ENCODE data around the gene CDH23. TPM values are rescaled to one million over a fixed set of nuclear protein-coding genes. Genes with fewer than 3 reads are reported as not detected.

Gene CDH23
- total and polyA plus RNA-seq, 7 donors: 1.00 to 3.8 (median 1.9) TPM

DNA sequence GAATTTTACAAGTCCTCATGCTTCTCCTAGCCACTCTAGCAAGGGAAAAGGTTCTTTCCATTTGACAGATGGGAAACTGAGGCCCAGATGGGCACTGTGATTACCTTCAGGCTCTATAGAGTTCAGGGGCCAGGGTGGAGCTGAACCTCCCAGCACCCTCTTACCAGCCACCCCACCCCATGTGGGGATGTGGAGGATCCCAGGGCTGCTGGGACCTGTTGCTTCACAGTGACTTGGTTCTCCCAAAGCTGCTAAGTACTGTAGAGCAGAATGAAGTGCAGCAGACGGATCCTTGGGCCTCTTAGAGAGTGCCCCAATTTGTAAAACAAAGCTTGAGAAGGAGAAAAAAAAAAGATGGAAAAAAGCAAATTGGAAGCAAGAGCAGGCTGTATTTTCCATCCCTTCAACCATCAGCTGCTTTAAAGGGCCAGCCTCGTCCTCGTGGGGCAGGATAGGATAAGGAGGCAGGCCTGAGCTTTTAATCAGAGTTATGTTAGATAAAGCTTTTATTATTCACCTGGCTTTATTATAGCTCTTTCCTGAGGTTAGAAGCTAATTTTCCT lies 147.0 kb downstream of the CDH23 start:
- ATAC-seq (no peak), DNase-seq (no peak)
- Histone ChIP-seq H3K4me1 (peaks cover 3% of the 10 kb centered on the region), H3K4me3 (no peak overlapping the region), H3K36me3 (ENCODE audit: insufficient read depth in 1 of 2, low read depth in 1 of 2) (no peaks in the 10 kb centered on the region), H3K9me3 (no peaks in the 10 kb centered on the region), H3K27ac (no peak overlapping the region), H3K27me3 (ENCODE audit: insufficient read depth in 3 of 3, low read length in 2 of 3) (no peaks in the 10 kb centered on the region)
- intact Hi-C loops (cut with DNase I): no loop called here
- TF ChIP-seq, protein P1, sequence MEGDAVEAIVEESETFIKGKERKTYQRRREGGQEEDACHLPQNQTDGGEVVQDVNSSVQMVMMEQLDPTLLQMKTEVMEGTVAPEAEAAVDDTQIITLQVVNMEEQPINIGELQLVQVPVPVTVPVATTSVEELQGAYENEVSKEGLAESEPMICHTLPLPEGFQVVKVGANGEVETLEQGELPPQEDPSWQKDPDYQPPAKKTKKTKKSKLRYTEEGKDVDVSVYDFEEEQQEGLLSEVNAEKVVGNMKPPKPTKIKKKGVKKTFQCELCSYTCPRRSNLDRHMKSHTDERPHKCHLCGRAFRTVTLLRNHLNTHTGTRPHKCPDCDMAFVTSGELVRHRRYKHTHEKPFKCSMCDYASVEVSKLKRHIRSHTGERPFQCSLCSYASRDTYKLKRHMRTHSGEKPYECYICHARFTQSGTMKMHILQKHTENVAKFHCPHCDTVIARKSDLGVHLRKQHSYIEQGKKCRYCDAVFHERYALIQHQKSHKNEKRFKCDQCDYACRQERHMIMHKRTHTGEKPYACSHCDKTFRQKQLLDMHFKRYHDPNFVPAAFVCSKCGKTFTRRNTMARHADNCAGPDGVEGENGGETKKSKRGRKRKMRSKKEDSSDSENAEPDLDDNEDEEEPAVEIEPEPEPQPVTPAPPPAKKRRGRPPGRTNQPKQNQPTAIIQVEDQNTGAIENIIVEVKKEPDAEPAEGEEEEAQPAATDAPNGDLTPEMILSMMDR (IDR thresholded peaks at IDR 0.05): no peak
- 60 to 78% (median 74%) methylated on average over 3 of the region's 3 CpGs for WGBS, 3 donors

DNA sequence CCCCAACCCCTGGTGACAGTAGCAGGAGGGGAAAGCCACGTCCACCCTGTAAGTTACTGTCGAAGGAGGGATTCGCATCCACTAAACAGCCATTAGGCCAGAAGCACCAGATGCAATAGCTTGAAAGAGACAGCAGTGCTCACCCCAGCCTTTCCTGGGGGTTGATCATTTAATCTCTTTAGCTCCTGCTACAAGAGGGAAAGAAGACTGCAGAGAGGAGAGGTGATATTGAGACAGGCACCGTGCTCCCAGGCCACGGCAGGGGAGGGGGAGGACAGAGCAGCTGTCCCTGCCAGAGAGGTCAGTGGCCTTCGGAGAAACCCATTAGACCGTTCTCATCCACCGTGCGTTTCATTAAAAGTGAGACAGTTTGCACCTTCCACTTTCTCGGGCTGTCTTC lies 148.3 kb downstream of the CDH23 start:
- TF ChIP-seq, protein P1 (IDR thresholded peaks at IDR 0.05): no peak
- Histone ChIP-seq H3K36me3 (ENCODE audit: insufficient read depth in 1 of 2, low read depth in 1 of 2) (no peaks in the 10 kb centered on the region), H3K27me3 (ENCODE audit: insufficient read depth in 3 of 3, low read length in 2 of 3) (no peaks in the 10 kb centered on the region), H3K4me1 (peaks cover 3% of the 10 kb centered on the region), H3K4me3 (no peak overlapping the region), H3K27ac (no peak overlapping the region), H3K9me3 (no peaks in the 10 kb centered on the region)
- no peak for DNase-seq
- intact Hi-C loops (cut with DNase I): no loop called here
- no peak for ATAC-seq
- 82 to 88% (median 87%) methylated on average over 10 of the region's 10 CpGs for WGBS, 3 donors

DNA sequence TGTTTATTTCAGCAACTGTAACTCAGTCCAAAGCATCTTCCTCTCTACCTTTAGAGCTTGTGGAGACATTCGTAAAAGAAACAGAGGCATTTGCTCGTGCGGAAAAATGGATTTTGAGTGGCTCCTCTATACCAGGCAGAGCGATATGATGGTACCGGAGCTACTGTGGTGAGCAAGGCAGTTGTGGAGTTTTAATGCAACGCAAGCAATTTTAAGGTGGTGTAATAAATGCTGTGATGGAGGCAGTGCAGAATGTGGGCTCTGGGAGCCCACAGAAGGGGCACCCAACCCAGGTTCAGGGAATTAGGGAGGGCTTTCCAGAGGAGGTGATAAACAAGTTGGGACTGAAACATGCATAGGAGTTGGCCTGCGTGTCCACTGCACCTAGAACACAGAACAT lies 149.5 kb downstream of the CDH23 start:
- no peak overlapping the region for H3K4me3 ChIP-seq
- H3K36me3 ChIP-seq (ENCODE audit: insufficient read depth in 1 of 2, low read depth in 1 of 2): no peaks in the 10 kb centered on the region
- TF ChIP-seq, protein P1 (IDR thresholded peaks at IDR 0.05): no peak
- ATAC-seq (no peak), DNase-seq (no peak)
- no peaks in the 10 kb centered on the region for H3K9me3 ChIP-seq
- intact Hi-C loops (cut with DNase I): no loop called here
- H3K4me1 ChIP-seq: peaks cover 3% of the 10 kb centered on the region
- whole genome bisulfite sequencing, 3 donors: 87 to 99% (median 97%) methylated on average over 7 of the region's 7 CpGs
- H3K27me3 ChIP-seq (ENCODE audit: insufficient read depth in 3 of 3, low read length in 2 of 3): no peaks in the 10 kb centered on the region
- no peak overlapping the region for H3K27ac ChIP-seq

DNA sequence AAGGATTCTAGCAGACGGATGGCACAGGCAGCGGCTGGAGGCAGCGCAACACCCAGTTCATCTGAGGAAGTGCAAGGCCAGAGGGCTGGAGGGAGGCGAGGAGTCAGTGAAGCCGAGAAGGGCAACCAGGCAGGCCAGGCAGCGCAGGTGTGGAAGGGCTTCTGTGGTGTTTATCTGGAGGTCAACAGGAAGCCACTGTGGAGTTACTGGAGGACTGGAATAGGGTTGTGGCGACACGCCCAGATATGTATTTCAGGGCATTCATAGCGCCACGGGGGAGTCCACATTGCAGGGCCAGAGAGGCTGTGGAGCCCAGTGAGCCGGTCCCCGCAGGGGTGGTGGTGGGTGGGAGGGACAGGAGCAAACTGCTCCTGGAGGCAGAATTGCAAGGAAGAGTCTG lies 150.6 kb downstream of the CDH23 start:
- Histone ChIP-seq H3K27ac (peak overlapping the region; percentile 36), H3K9me3 (no peaks in the 10 kb centered on the region), H3K27me3 (ENCODE audit: insufficient read depth in 3 of 3, low read length in 2 of 3) (no peaks in the 10 kb centered on the region), H3K36me3 (ENCODE audit: insufficient read depth in 1 of 2, low read depth in 1 of 2) (no peaks in the 10 kb centered on the region), H3K4me3 (no peak overlapping the region), H3K4me1 (peaks cover 3% of the 10 kb centered on the region)
- DNase-seq (no peak), ATAC-seq (peak in 2 of 4 donors; percentile 21 to 25)
- 72 to 75% (median 74%) methylated on average over 12 of the region's 12 CpGs for WGBS, 3 donors
- intact Hi-C loops (cut with DNase I): no loop called here
- TF ChIP-seq, protein P1 (IDR thresholded peaks at IDR 0.05): no peak

Measured in psoas muscle (tissue), 8 donors.